Measurements from ENCODE around the gene GAL3ST1. TPM values are rescaled to one million over a fixed set of nuclear protein-coding genes. Genes with fewer than 3 reads are reported as not detected.

Gene GAL3ST1
- total RNA-seq, 1 donor from 2014 or later = 5.0 TPM

DNA sequence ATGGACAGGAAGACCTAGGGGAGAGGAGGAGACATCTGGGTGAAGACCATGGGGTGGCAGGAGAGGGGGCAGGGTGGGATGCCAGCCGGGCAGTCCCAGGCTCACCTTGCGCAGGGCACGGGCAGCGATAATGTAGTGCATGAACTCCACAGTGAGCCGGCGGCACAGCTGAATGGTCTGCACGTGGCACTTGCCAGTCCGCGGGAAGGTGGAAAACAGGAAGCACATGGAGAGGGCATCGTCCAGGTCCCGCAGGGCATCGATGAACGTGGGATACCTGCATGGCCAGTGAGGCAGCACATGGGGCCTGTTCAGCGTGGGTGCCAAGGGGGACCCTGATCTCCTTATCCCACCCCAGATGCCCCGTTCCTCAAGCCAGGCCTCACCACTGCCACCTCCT is 10.0 kb upstream of the GAL3ST1 start:
- H3K36me3 Mint-ChIP-seq = peaks cover 12% of the 10 kb centered on the region
- TF ChIP-seq CTCF (conservative IDR thresholded peaks at IDR 0.05) = no peak
- no peaks in the 10 kb centered on the region for H3K27me3 Mint-ChIP-seq
- no peaks in the 10 kb centered on the region for H3K4me1 Mint-ChIP-seq (ENCODE audit: unreplicated experiment)
- no peak for DNase-seq (ENCODE audit: extremely low spot score, unreplicated experiment)
- no peak overlapping the region for H3K27ac Mint-ChIP-seq
- H3K9me3 Mint-ChIP-seq = no peaks in the 10 kb centered on the region
- H3K4me3 Mint-ChIP-seq = no peak overlapping the region

DNA sequence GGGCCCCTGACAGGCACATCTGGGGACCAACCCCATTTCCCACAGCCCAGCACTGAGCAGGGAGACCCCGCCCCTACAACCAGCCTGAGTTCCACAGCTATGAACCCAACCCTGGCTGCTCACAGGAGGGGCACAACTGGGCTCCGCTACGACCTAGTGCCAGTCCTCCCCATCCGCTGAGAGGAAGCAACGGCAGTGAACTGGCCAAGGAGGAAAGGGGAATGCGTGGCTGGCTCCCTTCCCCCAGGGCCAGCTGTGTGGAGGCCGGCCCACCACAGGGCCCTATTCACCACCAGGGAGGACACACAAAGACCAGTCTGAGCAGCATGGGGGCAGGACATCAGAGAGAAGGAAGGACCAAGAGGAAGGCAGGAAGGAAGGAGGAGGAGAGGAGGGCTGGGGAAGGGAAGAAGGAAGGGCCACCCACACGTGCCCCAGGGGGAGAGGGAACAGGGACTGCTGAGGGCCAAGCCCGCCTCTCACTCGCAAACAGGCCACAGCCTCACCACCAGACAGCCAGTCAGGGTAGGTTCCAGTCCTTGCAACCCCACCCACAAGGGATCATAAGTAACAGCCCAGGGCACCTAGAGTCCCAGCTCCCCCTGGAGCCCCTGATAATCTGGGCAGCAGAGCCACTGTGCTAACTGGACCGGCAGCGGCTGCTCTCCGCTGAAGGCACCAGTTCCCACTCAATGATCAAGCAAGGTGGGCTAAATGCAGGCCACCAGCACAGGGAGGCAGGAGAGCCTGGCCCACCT is 8.5 kb upstream of the GAL3ST1 start:
- no peak overlapping the region for H3K27ac Mint-ChIP-seq
- H3K27me3 Mint-ChIP-seq = no peaks in the 10 kb centered on the region
- TF ChIP-seq CTCF (conservative IDR thresholded peaks at IDR 0.05) = no peak
- H3K9me3 Mint-ChIP-seq = no peaks in the 10 kb centered on the region
- peaks cover 16% of the 10 kb centered on the region for H3K36me3 Mint-ChIP-seq
- no peaks in the 10 kb centered on the region for H3K4me1 Mint-ChIP-seq (ENCODE audit: unreplicated experiment)
- H3K4me3 Mint-ChIP-seq = no peak overlapping the region
- no peak for DNase-seq (ENCODE audit: extremely low spot score, unreplicated experiment)

DNA sequence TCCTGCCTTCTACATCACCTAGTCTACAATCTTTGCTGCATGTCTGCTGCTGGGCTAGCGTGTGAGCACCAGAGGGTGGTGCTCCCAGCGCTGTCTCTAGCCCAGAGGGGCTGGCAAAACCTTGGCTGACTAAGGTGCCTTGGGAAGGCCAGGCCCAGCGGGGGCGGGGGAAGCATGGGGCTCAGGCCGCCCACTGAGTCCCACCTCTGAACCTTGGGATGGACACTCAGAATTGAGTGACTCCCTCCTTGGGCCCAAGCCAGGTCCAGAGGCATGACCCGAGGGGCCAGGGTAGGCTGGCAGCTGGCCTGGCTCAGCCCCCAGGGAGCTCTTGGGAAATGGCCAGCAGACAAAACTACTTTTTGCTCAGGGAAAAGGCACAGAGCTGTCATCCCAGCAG is 7.6 kb upstream of the GAL3ST1 start:
- no peak overlapping the region for H3K27ac Mint-ChIP-seq
- no peak overlapping the region for H3K4me3 Mint-ChIP-seq
- no peak for DNase-seq (ENCODE audit: extremely low spot score, unreplicated experiment)
- H3K4me1 Mint-ChIP-seq (ENCODE audit: unreplicated experiment) = no peaks in the 10 kb centered on the region
- TF ChIP-seq CTCF (conservative IDR thresholded peaks at IDR 0.05) = no peak
- no peaks in the 10 kb centered on the region for H3K9me3 Mint-ChIP-seq
- H3K27me3 Mint-ChIP-seq = no peaks in the 10 kb centered on the region
- H3K36me3 Mint-ChIP-seq = peaks cover 12% of the 10 kb centered on the region

DNA sequence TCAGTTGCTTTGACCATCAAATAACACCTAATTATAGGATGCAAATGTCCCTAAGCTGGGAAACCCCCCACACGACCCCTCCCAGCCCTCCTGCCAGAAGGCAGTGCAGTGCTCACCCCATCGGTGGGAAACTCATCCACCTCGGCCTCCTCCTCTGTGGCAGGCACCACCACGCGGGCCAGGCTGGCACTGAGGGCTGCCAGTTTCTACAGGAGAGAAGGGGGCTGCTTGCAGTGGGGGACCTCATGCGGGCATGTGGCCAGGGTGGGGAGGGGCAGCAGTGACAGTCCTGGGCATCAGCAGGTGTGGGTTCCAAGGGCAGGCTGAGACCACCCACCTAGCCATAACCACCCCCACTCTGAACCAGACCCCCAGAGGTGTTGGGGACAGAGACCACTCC is 6.4 kb upstream of the GAL3ST1 start:
- peaks cover 8% of the 10 kb centered on the region for H3K36me3 Mint-ChIP-seq

GRCh38 chr22:30578481-30578880 is 4.0 kb upstream of the GAL3ST1 start:
- no peak for TF ChIP-seq CTCF (conservative IDR thresholded peaks at IDR 0.05)
- DNase-seq (ENCODE audit: extremely low spot score, unreplicated experiment) = no peak
- H3K9me3 Mint-ChIP-seq = no peaks in the 10 kb centered on the region
- peaks cover 5% of the 10 kb centered on the region for H3K27me3 Mint-ChIP-seq
- peaks cover 5% of the 10 kb centered on the region for H3K4me1 Mint-ChIP-seq (ENCODE audit: unreplicated experiment)
- H3K27ac Mint-ChIP-seq = no peak overlapping the region
- H3K4me3 Mint-ChIP-seq = no peak overlapping the region
- H3K36me3 Mint-ChIP-seq = peaks cover 5% of the 10 kb centered on the region

More for the DNA sequence above, 6.4 kb upstream of the GAL3ST1 start:
- no peak for TF ChIP-seq CTCF (conservative IDR thresholded peaks at IDR 0.05)
- Mint-ChIP-seq H3K4me1 (ENCODE audit: unreplicated experiment) (no peaks in the 10 kb centered on the region), H3K9me3 (no peaks in the 10 kb centered on the region), H3K27me3 (no peaks in the 10 kb centered on the region), H3K4me3 (no peak overlapping the region), H3K27ac (no peak overlapping the region)
- no peak for DNase-seq (ENCODE audit: extremely low spot score, unreplicated experiment)
